ENCODE results near the gene PDE7B. TPM values are rescaled to one million over a fixed set of nuclear protein-coding genes. Genes with fewer than 3 reads are reported as not detected.
A peak's percentile ranks its signal among the peaks of the same experiment; 100 is the strongest.

PDE7B gene
- polyA plus RNA-seq, 3 donors from 2014 or later = 0.14 TPM; not detected in 2

GRCh38 chr6:135938576-135939207 lies 87.2 kb downstream of the PDE7B start:
- H3K9me3 Mint-ChIP-seq = no peaks in the 10 kb centered on the region
- H3K36me3 Mint-ChIP-seq = no peaks in the 10 kb centered on the region
- H3K4me3 Mint-ChIP-seq = no peak overlapping the region
- H3K27me3 Mint-ChIP-seq (ENCODE audit: low read depth in 3 of 3) = peaks cover 0 to 3% (median 0%) of the 10 kb centered on the region in 3 donors
- H3K27ac Mint-ChIP-seq = no peak overlapping the region
- no peak for DNase-seq
- H3K4me1 Mint-ChIP-seq = no peaks in the 10 kb centered on the region

GRCh38 chr6:135939208-135939591 lies 87.7 kb downstream of the PDE7B start:
- Mint-ChIP-seq H3K9me3 (no peaks in the 10 kb centered on the region), H3K36me3 (no peaks in the 10 kb centered on the region), H3K4me1 (no peaks in the 10 kb centered on the region), H3K4me3 (no peak overlapping the region), H3K27me3 (ENCODE audit: low read depth in 3 of 3) (peaks cover 0 to 3% (median 0%) of the 10 kb centered on the region in 3 donors), H3K27ac (no peak overlapping the region)
- no peak for DNase-seq

- H3K4me1 Mint-ChIP-seq = no peaks in the 10 kb centered on the region
- H3K4me3 Mint-ChIP-seq = no peak overlapping the region
- no peak for DNase-seq
- no peaks in the 10 kb centered on the region for H3K9me3 Mint-ChIP-seq
- peak overlapping the region in 1 of 6 donors; percentile 1 for H3K27ac Mint-ChIP-seq
- no peaks in the 10 kb centered on the region for H3K36me3 Mint-ChIP-seq
- H3K27me3 Mint-ChIP-seq (ENCODE audit: low read depth in 3 of 3) = peaks cover 0 to 3% (median 0%) of the 10 kb centered on the region in 3 donors
Observed at GRCh38 chr6:135940616-135941167, 89.2 kb downstream of the PDE7B start.

DNA sequence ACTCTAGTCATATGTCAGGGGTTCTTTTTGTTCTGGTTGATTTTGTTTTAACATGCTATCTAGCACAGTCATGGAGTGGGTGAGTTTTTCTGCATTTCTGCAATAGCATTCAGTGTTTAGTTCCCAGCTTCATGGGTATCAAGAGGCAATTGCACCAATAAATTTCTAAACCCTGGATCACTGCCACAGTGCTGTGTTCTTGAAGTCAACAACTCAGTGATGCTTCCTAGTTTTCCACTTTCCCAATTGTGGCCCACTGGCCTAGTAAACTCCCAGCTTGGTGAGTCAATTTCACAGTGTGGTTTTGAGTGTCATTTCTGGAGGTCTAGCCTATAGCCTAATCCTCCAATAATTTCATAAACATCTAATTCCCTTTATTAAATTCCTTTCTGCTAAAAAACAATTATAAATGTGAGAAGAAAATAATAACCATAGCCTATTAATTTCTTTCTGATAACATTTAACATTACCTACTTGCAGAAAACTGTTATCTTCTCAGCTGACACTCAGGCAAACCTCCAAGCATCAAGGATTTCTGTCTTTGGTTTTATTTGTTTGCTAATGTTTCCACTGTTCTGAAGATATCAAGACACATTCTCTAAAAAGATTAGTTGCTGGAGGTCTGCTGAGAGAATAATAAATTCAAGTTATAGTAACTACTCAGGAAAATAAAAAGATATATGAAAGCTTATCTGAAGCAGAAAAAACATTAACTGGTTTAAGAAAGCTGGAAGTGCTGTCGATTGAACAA lies 89.9 kb downstream of the PDE7B start:
- Mint-ChIP-seq H3K4me3 (no peak overlapping the region), H3K27me3 (ENCODE audit: low read depth in 3 of 3) (peaks cover 0 to 3% (median 0%) of the 10 kb centered on the region in 3 donors)

DNA sequence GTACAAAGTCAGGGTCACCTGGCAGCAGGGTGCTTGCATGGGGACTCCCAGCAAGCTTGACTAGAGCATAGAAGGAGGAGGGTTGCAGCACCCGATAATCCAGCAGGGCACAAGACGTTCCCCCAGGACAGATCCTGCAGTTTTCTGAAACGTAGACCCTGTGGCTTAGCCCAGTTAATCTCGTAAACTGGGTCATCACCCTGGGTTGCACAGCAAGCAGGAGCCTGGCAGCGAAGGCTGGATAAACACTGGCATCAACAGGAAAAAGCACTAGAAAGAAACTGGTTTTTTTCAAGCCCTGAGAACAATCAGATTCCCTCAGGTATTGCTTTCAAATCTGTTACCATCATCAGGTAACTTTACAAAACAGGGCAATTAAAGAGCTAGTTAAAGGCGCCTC lies 92.6 kb downstream of the PDE7B start:
- no peak for DNase-seq
- H3K27ac Mint-ChIP-seq = no peak overlapping the region
- no peaks in the 10 kb centered on the region for H3K36me3 Mint-ChIP-seq
- no peaks in the 10 kb centered on the region for H3K9me3 Mint-ChIP-seq
- H3K27me3 Mint-ChIP-seq (ENCODE audit: low read depth in 3 of 3) = peaks cover 0 to 6% (median 0%) of the 10 kb centered on the region in 3 donors
- H3K4me3 Mint-ChIP-seq = no peak overlapping the region
- no peaks in the 10 kb centered on the region for H3K4me1 Mint-ChIP-seq

More for the DNA sequence above, 89.9 kb downstream of the PDE7B start:
- no peaks in the 10 kb centered on the region for H3K4me1 Mint-ChIP-seq
- H3K36me3 Mint-ChIP-seq = no peaks in the 10 kb centered on the region
- no peak for DNase-seq
- H3K9me3 Mint-ChIP-seq = no peaks in the 10 kb centered on the region
- H3K27ac Mint-ChIP-seq = no peak overlapping the region

DNA sequence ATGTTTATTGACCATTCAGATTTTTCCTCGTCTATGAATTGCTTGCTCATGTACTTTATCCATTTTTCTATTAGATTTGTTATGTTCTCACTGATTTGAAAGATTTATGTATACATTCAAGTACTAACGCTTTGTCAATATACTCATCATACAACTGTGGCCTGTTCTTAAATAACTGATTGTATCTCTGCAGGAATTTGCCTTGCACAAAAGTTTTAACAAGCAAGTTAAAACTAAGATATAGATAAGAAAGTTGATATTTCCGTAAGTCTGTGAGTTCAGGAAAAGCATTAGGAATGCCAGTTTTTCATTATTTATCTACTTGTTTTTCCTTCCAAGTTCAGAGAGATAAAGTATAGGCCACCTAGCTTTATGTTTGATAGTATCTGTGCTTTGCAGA lies 95.2 kb downstream of the PDE7B start:
- no peak overlapping the region for H3K27ac Mint-ChIP-seq
- H3K27me3 Mint-ChIP-seq (ENCODE audit: low read depth in 3 of 3) = peaks cover 0 to 5% (median 0%) of the 10 kb centered on the region in 3 donors
- H3K4me3 Mint-ChIP-seq = no peak overlapping the region
- H3K4me1 Mint-ChIP-seq = no peaks in the 10 kb centered on the region
- DNase-seq = no peak
- H3K9me3 Mint-ChIP-seq = no peaks in the 10 kb centered on the region
- H3K36me3 Mint-ChIP-seq = no peaks in the 10 kb centered on the region

- no peaks in the 10 kb centered on the region for H3K9me3 Mint-ChIP-seq
- no peaks in the 10 kb centered on the region for H3K36me3 Mint-ChIP-seq
- no peak overlapping the region for H3K27ac Mint-ChIP-seq
- peaks cover 0 to 5% (median 0%) of the 10 kb centered on the region in 3 donors for H3K27me3 Mint-ChIP-seq (ENCODE audit: low read depth in 3 of 3)
- H3K4me1 Mint-ChIP-seq = no peaks in the 10 kb centered on the region
- no peak overlapping the region for H3K4me3 Mint-ChIP-seq
- DNase-seq = no peak
Observed at GRCh38 chr6:135950669-135951068, 99.2 kb downstream of the PDE7B start.

- no peak overlapping the region for H3K27ac Mint-ChIP-seq
- H3K27me3 Mint-ChIP-seq (ENCODE audit: low read depth in 3 of 3) = peaks cover 0 to 5% (median 0%) of the 10 kb centered on the region in 3 donors
- H3K9me3 Mint-ChIP-seq = no peaks in the 10 kb centered on the region
- H3K4me3 Mint-ChIP-seq = no peak overlapping the region
- H3K4me1 Mint-ChIP-seq = no peaks in the 10 kb centered on the region
- H3K36me3 Mint-ChIP-seq = no peaks in the 10 kb centered on the region
- no peak for DNase-seq
Observed at GRCh38 chr6:135951169-135951568, 99.7 kb downstream of the PDE7B start.

DNA sequence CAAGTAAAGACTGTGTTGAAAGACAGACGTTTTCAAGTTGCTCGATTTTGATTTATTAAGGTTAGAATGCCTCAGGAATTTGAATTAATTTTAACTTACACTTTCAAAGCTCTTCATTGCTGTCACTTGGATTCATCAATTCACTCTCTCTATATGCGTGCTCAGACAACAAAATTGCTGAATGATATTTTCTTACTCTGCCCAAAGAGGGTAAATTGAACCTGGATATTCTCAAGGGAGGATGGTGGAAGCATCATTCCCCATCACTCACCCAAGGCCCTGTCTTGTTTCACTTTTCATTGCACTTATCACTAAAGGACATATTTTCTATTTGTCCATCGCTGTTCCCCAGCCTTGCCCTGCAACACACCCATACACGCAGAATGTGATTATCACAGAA lies 102.3 kb downstream of the PDE7B start:
- Mint-ChIP-seq H3K4me3 (no peak overlapping the region), H3K27ac (no peak overlapping the region), H3K4me1 (no peaks in the 10 kb centered on the region), H3K36me3 (no peaks in the 10 kb centered on the region), H3K27me3 (ENCODE audit: low read depth in 3 of 3) (peaks cover 1 to 2% (median 2%) of the 10 kb centered on the region in 3 donors), H3K9me3 (no peaks in the 10 kb centered on the region)
- DNase-seq = no peak

- H3K27ac Mint-ChIP-seq = no peak overlapping the region
- no peak overlapping the region for H3K4me3 Mint-ChIP-seq
- H3K36me3 Mint-ChIP-seq = no peaks in the 10 kb centered on the region
- DNase-seq = no peak
- H3K9me3 Mint-ChIP-seq = no peaks in the 10 kb centered on the region
- H3K27me3 Mint-ChIP-seq (ENCODE audit: low read depth in 3 of 3) = peaks cover 0 to 2% (median 1%) of the 10 kb centered on the region in 3 donors
- no peaks in the 10 kb centered on the region for H3K4me1 Mint-ChIP-seq
Observed at GRCh38 chr6:135955099-135955498, 103.6 kb downstream of the PDE7B start.

DNA sequence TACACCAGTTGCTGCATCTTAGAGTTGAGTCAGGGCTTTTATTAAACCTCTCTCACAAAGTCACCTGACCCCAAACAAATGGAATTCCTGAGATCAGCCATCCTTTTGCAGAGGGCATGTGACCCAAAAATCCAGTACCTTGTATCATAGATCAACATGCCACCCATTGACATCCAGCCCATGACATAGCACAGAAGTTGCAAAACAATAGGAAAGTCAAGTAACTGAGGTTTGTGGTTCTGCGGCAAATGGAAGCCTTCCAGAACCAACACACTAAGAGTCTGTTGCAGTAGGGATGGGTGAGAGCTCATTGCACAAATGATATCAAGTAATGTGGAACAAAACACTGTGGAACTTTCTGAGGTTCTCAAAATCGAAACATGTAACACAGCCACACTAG lies 111.2 kb downstream of the PDE7B start:
- Mint-ChIP-seq H3K27me3 (ENCODE audit: low read depth in 3 of 3) (peaks cover 0 to 2% (median 0%) of the 10 kb centered on the region in 3 donors), H3K36me3 (no peaks in the 10 kb centered on the region), H3K9me3 (peaks cover 0 to 5% (median 0%) of the 10 kb centered on the region in 6 donors), H3K4me1 (no peaks in the 10 kb centered on the region), H3K4me3 (no peak overlapping the region), H3K27ac (no peak overlapping the region)
- no peak for DNase-seq

DNA sequence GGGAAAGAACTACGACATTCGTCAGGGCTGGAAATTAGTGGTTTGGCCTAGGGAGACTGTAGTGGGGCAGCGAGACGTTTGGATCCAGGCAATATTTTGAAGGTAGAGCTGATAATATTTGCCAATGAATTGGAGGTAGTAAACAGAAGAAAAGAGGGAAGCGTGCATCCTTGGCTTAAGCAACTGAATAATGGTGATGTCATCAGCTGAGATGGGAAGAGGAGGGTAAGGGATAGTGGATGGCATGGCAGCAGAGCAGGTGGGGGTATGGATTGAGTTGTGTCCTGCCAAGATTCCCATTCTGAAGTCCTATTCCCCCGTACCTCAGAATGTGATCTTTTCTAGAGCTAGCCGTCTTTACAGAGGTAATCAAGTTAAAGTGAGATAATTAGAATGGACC lies 119.2 kb downstream of the PDE7B start:
- no peak overlapping the region for H3K4me3 Mint-ChIP-seq
- DNase-seq = no peak
- no peaks in the 10 kb centered on the region for H3K36me3 Mint-ChIP-seq
- H3K4me1 Mint-ChIP-seq = no peaks in the 10 kb centered on the region
- no peak overlapping the region for H3K27ac Mint-ChIP-seq
- H3K27me3 Mint-ChIP-seq (ENCODE audit: low read depth in 3 of 3) = peaks cover 0 to 3% (median 2%) of the 10 kb centered on the region in 3 donors
- H3K9me3 Mint-ChIP-seq = peaks cover 0 to 2% (median 0%) of the 10 kb centered on the region in 6 donors

GRCh38 chr6:135971351-135971750 lies 119.8 kb downstream of the PDE7B start:
- Mint-ChIP-seq H3K4me3 (no peak overlapping the region), H3K36me3 (no peaks in the 10 kb centered on the region), H3K9me3 (peaks cover 0 to 2% (median 0%) of the 10 kb centered on the region in 6 donors), H3K4me1 (no peaks in the 10 kb centered on the region), H3K27me3 (ENCODE audit: low read depth in 3 of 3) (peaks cover 0 to 3% (median 2%) of the 10 kb centered on the region in 3 donors), H3K27ac (no peak overlapping the region)
- DNase-seq = no peak

DNA sequence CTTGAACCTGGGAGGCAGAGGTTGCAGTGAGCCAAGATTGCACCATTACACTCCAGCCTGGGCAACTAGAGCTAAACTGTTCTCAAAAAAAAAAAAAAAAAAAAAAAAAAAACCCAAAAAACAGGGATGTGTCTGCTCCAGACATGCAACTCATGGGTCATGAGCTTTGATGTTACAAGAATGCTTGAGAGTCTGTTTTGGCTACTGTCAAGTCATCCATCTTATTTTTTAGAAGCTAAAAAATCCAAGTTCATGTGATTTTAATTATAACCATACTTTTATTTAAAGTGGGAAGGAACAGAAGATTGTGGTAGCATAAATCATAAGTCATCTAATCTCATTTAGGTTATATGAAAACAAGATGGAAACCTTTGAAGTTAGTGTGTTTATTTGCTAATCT lies 120.6 kb downstream of the PDE7B start:
- Mint-ChIP-seq H3K27me3 (ENCODE audit: low read depth in 3 of 3) (peaks cover 0 to 3% (median 2%) of the 10 kb centered on the region in 3 donors), H3K27ac (no peak overlapping the region), H3K4me3 (no peak overlapping the region), H3K4me1 (no peaks in the 10 kb centered on the region), H3K9me3 (peaks cover 0 to 2% (median 0%) of the 10 kb centered on the region in 6 donors), H3K36me3 (no peaks in the 10 kb centered on the region)
- DNase-seq = no peak

All from immature natural killer cell (primary cell).